H9 (cell line): ENCODE data around the gene ABCA13. TPM values are rescaled to one million over a fixed set of nuclear protein-coding genes. Genes with fewer than 3 reads are reported as not detected.
"Not testable (repeated sequence)": the region's sequence is repeated elsewhere in the genome, so short reads cannot be mapped to it uniquely, and the experiment has no call there.

ENCODE experiments used
- DNase-seq: peaks from one replicate; pipeline ENCODE4 v3.0.0-alpha.2; 2017
- H2AFZ ChIP-seq: one replicate; pipeline ENCODE4 v1.6.1; 2013; ENCODE audit warnings: mild to moderate bottlenecking, low read length, control low read depth, moderate library complexity
- H2AK5ac ChIP-seq: 2 replicates; pipeline ENCODE4 v1.6.1; 2013; ENCODE audit warnings: low read length, control low read depth, mixed read lengths; ENCODE audit not compliant: insufficient read length
- H2BK120ac ChIP-seq: one replicate; pipeline ENCODE4 v1.6.1; 2013; ENCODE audit warnings: low read depth, mild to moderate bottlenecking, low read length, control low read depth, inconsistent platforms; ENCODE audit not compliant: poor library complexity, severe bottlenecking
- H2BK12ac ChIP-seq: 2 replicates; pipeline ENCODE4 v1.6.1; 2013; ENCODE audit warnings: low read length, control low read depth, mixed read lengths, low read depth; ENCODE audit not compliant: insufficient read length
- H2BK15ac ChIP-seq: 2 replicates; pipeline ENCODE4 v1.6.1; 2013; ENCODE audit warnings: low read depth, low read length, control low read depth
- H2BK20ac ChIP-seq: one replicate; pipeline ENCODE4 v1.6.1; 2013; ENCODE audit warnings: low read depth, mild to moderate bottlenecking, low read length, control low read depth, inconsistent platforms; ENCODE audit not compliant: poor library complexity, severe bottlenecking
- H2BK5ac ChIP-seq: 2 replicates; pipeline ENCODE4 v1.6.1; 2013; ENCODE audit warnings: low read length, control low read depth, mixed read lengths; ENCODE audit not compliant: insufficient read length
- H3K14ac ChIP-seq: 2 replicates; pipeline ENCODE4 v1.6.1; 2013; ENCODE audit warnings: low read length, control low read depth; ENCODE audit not compliant: insufficient read depth
- H3K18ac ChIP-seq: 2 replicates; pipeline ENCODE4 v1.6.1; 2013; ENCODE audit warnings: low read depth, mild to moderate bottlenecking, mixed read lengths, low read length, control low read depth; ENCODE audit not compliant: insufficient read length
- H3K23ac ChIP-seq: 2 replicates; pipeline ENCODE4 v1.6.1; 2013; ENCODE audit warnings: low read length, control low read depth, mixed read lengths, low read depth; ENCODE audit not compliant: insufficient read length
- H3K23me2 ChIP-seq: 2 replicates; pipeline ENCODE4 v1.6.1; 2013; ENCODE audit warnings: low read depth, mild to moderate bottlenecking, mixed read lengths, low read length, control low read depth; ENCODE audit not compliant: insufficient read length, poor library complexity, severe bottlenecking
- H3K27ac ChIP-seq: 2 replicates; pipeline ENCODE4 v1.5.1; 2013; ENCODE audit warnings: low read length, control low read depth, mixed read lengths, low read depth; ENCODE audit not compliant: insufficient read length
- H3K27me3 ChIP-seq: 2 replicates; pipeline ENCODE4 v1.6.1; 2013; ENCODE audit warnings: low read length, control low read depth, inconsistent platforms; ENCODE audit not compliant: insufficient read depth
- H3K4ac ChIP-seq: 2 replicates; pipeline ENCODE4 v1.6.1; 2013; ENCODE audit warnings: low read depth, mild to moderate bottlenecking, control low read depth, inconsistent platforms, low read length, moderate library complexity
- H3K4me1 ChIP-seq: 2 replicates; pipeline ENCODE4 v1.6.1; 2013; ENCODE audit warnings: low read length, control low read depth, inconsistent platforms; ENCODE audit not compliant: insufficient read depth
- H3K4me2 ChIP-seq: 2 replicates; pipeline ENCODE4 v1.6.1; 2013; ENCODE audit warnings: low read length, control low read depth, mixed read lengths; ENCODE audit not compliant: insufficient read length, insufficient read depth
- H3K56ac ChIP-seq: 2 replicates; pipeline ENCODE4 v1.6.1; 2013; ENCODE audit warnings: low read depth, mild to moderate bottlenecking, mixed read lengths, low read length, control low read depth; ENCODE audit not compliant: insufficient read length
- H3K79me1 ChIP-seq: 2 replicates; pipeline ENCODE4 v1.6.1; 2013; ENCODE audit warnings: low read depth, mild to moderate bottlenecking, moderate library complexity, low read length, control low read depth, inconsistent platforms; ENCODE audit not compliant: insufficient read depth, poor library complexity, severe bottlenecking
- H3K79me2 ChIP-seq: 2 replicates; pipeline ENCODE4 v1.6.1; 2013; ENCODE audit warnings: low read length, control low read depth, inconsistent platforms; ENCODE audit not compliant: insufficient read depth
- H3K9ac ChIP-seq: 2 replicates; pipeline ENCODE4 v1.6.1; 2013; ENCODE audit warnings: low read length, control low read depth, mixed read lengths; ENCODE audit not compliant: insufficient read length; ENCODE audit errors: extremely low read depth
- H3K9me3 ChIP-seq: one replicate; pipeline ENCODE4 v1.6.1; 2013; ENCODE audit warnings: low read depth, low read length, inconsistent platforms; ENCODE audit not compliant: control insufficient read depth
- H3T11ph ChIP-seq: one replicate; pipeline ENCODE4 v1.6.1; 2013; ENCODE audit warnings: mild to moderate bottlenecking, low read length, control low read depth, inconsistent platforms
- H4K20me1 ChIP-seq: one replicate; pipeline ENCODE4 v1.6.1; 2013; ENCODE audit not compliant: control insufficient read depth, insufficient read length, insufficient read depth
- H4K5ac ChIP-seq: 2 replicates; pipeline ENCODE4 v1.6.1; 2013; ENCODE audit warnings: low read depth, mild to moderate bottlenecking, mixed read lengths, low read length, control low read depth; ENCODE audit not compliant: insufficient read length
- H4K8ac ChIP-seq: replicated peaks from 2 replicates; pipeline ENCODE4 v1.6.1; 2013; ENCODE audit warnings: low read length, control low read depth, mixed read lengths, low read depth; ENCODE audit not compliant: insufficient read length
- H4K91ac ChIP-seq: 2 replicates; pipeline ENCODE4 v1.6.1; 2013; ENCODE audit warnings: low read depth, mild to moderate bottlenecking, moderate library complexity, mixed read lengths, low read length, control low read depth; ENCODE audit not compliant: insufficient read length
- H3K27ac Mint-ChIP-seq, 3 experiments: 2 replicates in 2 of 3; 3 replicates in 1 of 3; pipeline ENCODE4 v1.8.0; 2020 to 2021; ENCODE audit warnings: mixed read lengths in 3 of 3, mild to moderate bottlenecking in 1 of 3, moderate library complexity in 1 of 3
- H3K27me3 Mint-ChIP-seq: 2 replicates; pipeline ENCODE4 v1.8.0; 2021; ENCODE audit warnings: low read depth, mild to moderate bottlenecking, moderate library complexity, mixed read lengths
- H3K36me3 Mint-ChIP-seq, 3 experiments: 2 replicates in 2 of 3; 3 replicates in 1 of 3; pipeline ENCODE4 v1.8.0; 2020 to 2021; ENCODE audit warnings: low read depth in 3 of 3, mixed read lengths in 3 of 3; ENCODE audit not compliant: insufficient read depth in 1 of 3
- H3K4me1 Mint-ChIP-seq, 2 experiments: 2 replicates each; pipeline ENCODE4 v1.8.0; 2020; ENCODE audit warnings: mixed read lengths in 2 of 2
- H3K4me3 Mint-ChIP-seq, 2 experiments: 2 replicates in 1 of 2; 3 replicates in 1 of 2; pipeline ENCODE4 v1.8.0; 2020 to 2021; ENCODE audit warnings: mild to moderate bottlenecking in 2 of 2, mixed read lengths in 2 of 2, moderate library complexity in 1 of 2
- H3K9me3 Mint-ChIP-seq, 2 experiments: 2 replicates in 1 of 2; 3 replicates in 1 of 2; pipeline ENCODE4 v1.8.0; 2020; ENCODE audit warnings: mild to moderate bottlenecking in 2 of 2, mixed read lengths in 2 of 2, moderate library complexity in 1 of 2
- WGBS: extraction: QIAGEN DNeasy Blood & Tissue Kit; methylation state at CpG from one replicate; pipeline ENCODE4 v1.1.7; 2013; ENCODE audit warnings: missing lambda C conversion rate, low lambda C conversion rate, mixed read lengths; ENCODE audit not compliant: insufficient read length; ENCODE audit errors: extremely low coverage; 5-methylcytosine and 5-hydroxymethylcytosine counted together
- total RNA-seq: library from RNA; stranded (reverse); gene quantifications from 2 replicates; pipeline ENCODE4 v1.2.1, GENCODE V29; 2021

ABCA13 gene
- total RNA-seq, 1 experiment from 2014 or later, result 0.11 TPM

DNA sequence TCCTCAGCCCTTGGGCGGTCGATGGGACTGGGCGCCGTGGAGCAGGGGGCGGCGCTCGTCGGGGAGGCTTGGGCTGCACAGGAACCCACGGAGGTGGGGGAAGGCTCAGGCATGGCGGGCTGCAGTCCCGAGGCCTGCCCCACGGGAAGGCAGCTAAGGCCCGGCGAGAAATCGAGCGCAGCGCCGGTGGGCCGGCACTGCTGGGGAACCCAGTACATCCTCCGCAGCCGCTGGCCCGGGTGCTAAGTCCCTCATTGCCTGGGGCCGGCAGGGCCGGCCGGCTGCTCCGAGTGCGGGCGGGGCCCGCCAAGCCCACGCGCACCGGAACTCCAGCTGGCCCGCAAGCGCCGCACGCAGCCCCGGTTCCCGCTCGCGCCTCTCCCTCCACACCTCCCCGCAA is 31.7 kb downstream of the ABCA13 start:
- H3K27ac Mint-ChIP-seq, H3K4me2 ChIP-seq, DNase-seq, H3T11ph ChIP-seq, H3K27me3 Mint-ChIP-seq, H3K9ac ChIP-seq, H2BK120ac ChIP-seq, H3K23ac ChIP-seq, H4K8ac ChIP-seq, H2BK15ac ChIP-seq, H3K14ac ChIP-seq, H3K4me3 Mint-ChIP-seq, H3K4ac ChIP-seq, H3K27me3 ChIP-seq, H3K18ac ChIP-seq, H4K20me1 ChIP-seq, H3K36me3 Mint-ChIP-seq, H3K27ac ChIP-seq, H3K79me1 ChIP-seq, H3K9me3 ChIP-seq, H3K56ac ChIP-seq, H3K4me1 ChIP-seq, H3K23me2 ChIP-seq, H3K79me2 ChIP-seq, H2AK5ac ChIP-seq, H4K5ac ChIP-seq, H2AFZ ChIP-seq, H2BK12ac ChIP-seq, H2BK5ac ChIP-seq, H4K91ac ChIP-seq, H2BK20ac ChIP-seq: not testable (repeated sequence)
- Mint-ChIP-seq H3K9me3 (peaks cover 0 to 12% of the 10 kb centered on the region in 2 experiments; a peak in 3 of 5 replicates), H3K4me1 (peaks cover 21 to 33% of the 10 kb centered on the region in 2 experiments)
- no CpG with 5 or more reads among the region's 41 CpGs for WGBS
